HG03039 (cell line): ENCODE results near the gene RAB12.
"Not testable (repeated sequence)": the region's sequence is repeated elsewhere in the genome, so short reads cannot be mapped to it uniquely, and the experiment has no call there.

ENCODE experiments used
- ATAC-seq: cut with Tn5 transposase; IDR thresholded peaks from one replicate; pipeline ENCODE4 v1.9.1; 2021; ENCODE audit warnings: mild to moderate bottlenecking, moderate library complexity; ENCODE audit not compliant: unreplicated experiment

Gene RAB12, protein sequence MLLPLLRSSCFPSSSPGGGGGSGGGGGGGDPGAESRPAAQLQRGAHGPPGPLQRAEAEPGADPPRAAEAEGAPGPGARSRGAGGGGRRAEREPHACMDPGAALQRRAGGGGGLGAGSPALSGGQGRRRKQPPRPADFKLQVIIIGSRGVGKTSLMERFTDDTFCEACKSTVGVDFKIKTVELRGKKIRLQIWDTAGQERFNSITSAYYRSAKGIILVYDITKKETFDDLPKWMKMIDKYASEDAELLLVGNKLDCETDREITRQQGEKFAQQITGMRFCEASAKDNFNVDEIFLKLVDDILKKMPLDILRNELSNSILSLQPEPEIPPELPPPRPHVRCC

DNA sequence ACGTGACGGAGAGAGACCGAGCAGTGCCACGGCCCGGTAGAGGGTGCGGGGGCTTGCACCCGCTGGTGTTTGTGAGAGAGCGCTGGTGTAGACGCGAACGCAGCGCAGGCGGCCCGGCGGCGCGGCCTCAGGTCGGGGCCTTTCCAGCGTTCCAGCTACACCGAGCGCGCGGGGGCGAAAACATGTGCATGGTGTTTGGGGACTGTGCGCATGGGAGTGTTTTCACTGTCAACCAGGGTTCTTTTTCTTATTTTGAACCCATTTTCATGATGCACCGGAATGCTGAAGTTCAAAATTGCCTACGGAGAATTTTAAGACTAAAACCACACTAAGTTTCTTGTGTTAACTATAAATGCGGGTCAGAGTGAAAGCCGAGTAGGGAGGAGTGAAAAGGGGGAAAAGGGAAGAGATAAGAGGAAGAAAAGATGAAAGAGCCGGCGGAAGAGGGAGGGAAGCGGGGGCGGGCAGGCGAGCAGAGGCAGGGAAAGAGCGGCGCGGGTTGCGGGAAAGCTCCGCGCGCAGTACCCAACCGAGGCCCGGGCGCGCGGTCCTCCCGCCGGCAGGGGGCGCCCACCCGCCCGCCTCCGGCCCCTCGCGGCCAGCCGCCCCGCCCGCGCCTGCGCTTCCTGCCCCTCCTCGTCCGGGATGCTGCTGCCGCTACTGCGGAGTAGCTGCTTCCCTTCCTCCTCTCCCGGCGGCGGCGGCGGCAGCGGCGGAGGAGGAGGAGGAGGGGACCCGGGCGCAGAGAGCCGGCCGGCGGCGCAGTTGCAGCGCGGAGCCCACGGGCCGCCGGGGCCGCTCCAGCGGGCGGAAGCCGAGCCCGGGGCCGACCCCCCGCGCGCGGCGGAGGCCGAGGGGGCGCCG is at the start of gene RAB12:
Gene RAB12, plus strand, starts transcription at position 643 of the 864 bp plus-strand sequence. Its CDS starts 3 bp downstream, at position 646.
- ATAC-seq = peak; percentile 60

- ATAC-seq = no peak
Measured at GRCh38 chr18:8559612-8560186, 49.5 kb upstream of the RAB12 start.

DNA sequence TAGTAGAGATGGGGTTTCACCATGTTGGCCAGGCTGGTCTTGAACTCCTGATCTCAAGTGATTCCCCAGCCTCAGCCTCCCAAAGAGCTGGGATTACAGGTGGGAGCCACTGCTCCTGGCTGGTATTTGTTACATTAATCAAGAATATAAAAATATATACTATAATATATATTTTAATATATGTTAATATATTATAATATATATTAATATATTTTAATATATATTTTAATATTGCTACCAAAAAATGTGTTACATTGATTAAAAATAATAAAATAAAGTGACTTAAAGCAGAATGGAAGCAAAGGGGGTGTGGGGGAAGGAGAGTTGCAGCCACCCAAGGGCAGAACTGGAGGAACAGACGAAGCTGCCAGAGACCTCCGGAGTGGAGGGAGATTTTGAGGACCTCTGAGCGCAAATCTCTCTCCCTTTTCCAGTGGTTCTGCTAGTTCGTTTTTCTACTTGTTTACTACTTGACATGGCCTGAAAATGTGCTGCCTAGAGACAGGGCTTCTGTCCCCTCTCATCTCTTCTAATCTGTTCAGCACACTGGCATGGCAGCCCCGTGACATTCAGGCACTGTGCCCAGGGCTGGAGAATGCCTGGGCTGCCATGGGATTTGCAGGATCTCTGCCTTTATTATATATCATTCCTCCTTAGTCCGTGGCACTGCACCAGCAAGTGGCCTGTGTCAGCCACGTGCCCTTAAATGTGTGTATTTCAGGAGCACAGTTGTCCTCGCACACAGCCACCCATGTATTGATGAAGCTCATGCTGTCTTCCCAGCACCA is 47.9 kb upstream of the RAB12 start:
- no peak for ATAC-seq

DNA sequence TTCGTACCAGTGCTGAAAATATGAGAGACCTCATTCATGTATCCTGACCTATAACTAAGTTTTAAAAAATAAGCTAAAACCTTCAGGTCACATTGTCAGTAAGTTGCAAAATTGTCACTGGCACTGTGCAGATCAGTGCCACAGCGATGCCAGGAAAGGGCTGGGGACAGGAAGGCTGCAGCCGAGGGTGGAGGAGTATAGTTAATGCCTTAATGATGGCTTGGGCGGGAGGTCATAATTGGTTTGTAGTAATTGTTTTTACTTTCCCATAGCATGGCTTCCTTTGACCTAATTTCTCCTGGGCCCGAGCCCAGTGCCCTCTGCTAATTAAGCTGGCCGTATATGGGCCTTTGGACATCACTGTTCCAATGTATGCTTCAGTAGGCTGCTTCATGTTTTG is 47.2 kb upstream of the RAB12 start:
- no peak for ATAC-seq

DNA sequence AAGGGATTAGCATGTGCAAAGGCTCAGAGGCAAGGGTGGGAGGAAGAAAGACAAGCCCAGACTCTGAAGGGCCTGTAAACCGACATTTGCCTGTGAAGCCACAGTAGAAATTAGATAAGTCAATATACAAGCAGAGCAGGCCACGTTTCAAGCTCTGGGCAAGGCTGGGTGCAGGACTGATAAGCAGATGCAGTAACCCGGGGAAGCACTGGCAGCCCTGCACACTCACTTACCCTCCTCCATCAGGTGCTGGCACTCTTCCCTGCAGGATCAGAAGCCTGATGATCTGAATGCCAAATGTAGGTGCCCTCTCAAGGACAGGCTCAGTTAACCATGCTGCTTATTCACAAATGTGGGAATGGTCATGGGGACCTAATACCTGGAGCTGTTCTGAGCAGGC is 46.3 kb upstream of the RAB12 start:
- no peak for ATAC-seq

DNA sequence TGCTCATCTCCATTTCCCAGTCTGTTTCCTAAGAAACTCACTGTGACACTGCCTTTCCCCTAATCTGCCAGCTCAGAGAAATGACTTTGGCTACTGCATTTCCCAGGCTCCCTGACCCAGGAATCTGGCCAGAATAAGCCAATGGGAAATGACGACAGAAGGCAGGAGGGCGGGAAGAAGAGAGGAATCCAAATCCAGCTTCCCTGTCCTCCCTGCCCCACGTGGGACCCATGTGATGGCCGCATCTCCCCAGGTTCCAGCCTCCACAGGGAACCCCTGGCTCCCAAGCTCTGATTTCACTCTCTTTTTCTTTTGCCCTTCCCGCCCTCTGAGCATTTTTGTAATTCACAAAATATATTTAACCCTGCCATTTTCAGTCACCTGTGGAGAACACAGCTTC is 37.8 kb upstream of the RAB12 start:
- no peak for ATAC-seq

- not testable (repeated sequence) for ATAC-seq
Measured at GRCh38 chr18:8573766-8574165, 35.5 kb upstream of the RAB12 start.

DNA sequence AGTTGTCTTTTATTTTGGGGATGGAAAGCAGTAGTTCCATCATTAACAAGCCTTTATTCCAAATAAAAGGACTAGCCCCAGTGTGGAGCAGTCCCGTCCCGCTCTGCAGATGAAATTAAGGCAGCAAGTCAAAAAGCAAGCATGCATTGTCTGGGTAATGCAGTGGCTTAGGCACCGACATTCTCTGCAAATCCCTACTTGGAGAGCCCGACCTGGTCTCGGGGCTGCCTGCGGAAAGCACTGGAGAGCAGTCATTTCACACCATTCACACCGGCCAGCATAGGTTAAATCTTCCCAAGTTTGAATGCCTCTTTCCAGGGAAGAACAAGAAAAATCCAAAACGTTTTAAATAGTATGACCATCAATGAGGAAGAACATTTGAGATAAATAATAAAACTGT is 24.4 kb upstream of the RAB12 start:
- ATAC-seq = no peak

DNA sequence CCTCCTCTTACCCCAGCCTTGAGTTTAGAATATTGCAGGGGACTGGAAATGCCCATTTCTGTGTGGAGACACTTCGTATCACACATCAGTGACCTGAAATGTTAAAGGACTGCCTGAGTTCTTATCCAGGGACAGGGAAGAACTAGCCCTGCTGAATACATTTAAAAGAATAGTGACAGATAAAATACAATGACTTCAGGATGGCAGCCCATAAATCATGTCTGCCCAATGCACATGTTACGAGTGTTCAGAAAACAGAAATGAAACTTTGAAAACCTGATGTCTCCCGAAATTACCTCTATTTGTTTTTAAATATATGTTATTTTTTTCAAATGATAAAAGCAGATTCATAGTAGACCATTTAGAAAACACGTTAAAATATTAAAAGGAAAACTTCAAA is 22.3 kb upstream of the RAB12 start:
- no peak for ATAC-seq

DNA sequence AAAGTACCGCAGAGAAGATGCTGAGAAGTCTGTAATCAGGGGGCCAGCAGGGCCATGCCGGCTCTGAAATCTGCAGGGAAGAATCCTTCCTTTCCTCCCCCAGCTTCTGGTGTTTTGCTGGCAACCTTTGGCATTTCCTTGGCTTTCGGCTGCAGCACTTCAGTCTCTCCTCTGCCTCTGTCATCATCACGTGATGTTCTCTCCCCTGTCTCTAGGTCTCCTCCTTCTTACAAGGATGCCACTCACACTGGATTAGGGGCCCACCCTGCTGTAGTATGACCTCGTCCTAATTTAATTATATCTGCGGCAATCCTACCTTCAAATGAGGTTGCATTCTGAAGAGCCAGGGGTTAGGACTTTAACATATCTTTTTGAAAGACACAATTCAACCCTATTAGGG is 13.8 kb upstream of the RAB12 start:
- no peak for ATAC-seq

DNA sequence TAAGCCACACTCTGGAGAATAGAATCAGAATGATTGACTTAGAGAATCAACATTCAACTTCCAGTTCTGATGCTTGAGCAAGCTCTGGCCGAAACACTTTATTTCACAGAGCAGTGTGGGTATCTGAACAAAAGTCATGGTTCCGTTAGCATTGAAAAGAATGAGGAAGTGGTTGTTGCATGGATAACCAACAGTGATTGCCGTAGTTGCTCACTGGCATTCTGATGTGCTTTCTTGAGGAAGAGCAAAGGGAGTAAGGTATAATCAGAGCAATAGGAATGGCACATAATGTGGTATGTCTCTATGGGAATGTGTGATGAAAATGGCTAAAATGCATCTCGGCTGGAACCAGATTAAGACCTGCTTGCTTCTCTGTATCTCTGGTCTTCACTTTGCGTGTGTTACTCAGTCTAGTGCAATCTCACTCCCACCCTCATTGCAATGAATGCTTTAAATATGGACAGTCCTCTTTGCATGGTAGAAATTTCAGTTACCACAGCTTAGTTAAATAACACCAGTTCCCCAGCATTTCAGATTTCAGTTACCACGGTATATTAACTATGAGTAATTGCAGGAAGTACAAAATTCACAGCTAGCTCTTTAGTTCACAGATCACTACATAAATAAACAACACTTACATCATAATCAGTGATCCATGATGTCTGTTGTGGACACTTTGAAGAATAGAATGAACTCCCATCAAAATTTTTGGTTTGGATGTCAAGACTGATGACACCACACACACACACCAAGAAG is 7.8 kb upstream of the RAB12 start:
- peak; percentile 63 for ATAC-seq

GRCh38 chr18:8602040-8602439 is 7.2 kb upstream of the RAB12 start:
- peak; percentile 18 for ATAC-seq

DNA sequence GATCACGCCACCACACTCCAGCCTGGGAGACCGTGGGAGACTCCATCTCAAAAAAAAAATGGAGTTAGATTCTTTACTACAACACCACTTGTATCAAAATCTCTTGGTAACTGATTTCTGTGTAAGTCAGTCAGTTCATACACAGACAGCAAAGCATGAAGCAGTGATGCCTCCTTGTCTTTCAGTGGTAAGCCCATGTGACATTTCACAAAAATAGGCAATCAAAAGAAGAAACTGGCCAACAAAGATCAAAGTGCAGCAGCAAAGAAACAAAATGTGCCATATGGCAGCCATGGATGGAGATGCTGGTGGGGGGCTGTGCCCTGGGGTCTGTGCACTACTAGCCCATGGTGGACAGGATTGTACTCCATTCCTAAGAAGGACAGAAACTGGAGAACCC is 6.7 kb upstream of the RAB12 start:
- ATAC-seq = no peak

- ATAC-seq = no peak
Measured at GRCh38 chr18:8603663-8604520, 5.3 kb upstream of the RAB12 start.

DNA sequence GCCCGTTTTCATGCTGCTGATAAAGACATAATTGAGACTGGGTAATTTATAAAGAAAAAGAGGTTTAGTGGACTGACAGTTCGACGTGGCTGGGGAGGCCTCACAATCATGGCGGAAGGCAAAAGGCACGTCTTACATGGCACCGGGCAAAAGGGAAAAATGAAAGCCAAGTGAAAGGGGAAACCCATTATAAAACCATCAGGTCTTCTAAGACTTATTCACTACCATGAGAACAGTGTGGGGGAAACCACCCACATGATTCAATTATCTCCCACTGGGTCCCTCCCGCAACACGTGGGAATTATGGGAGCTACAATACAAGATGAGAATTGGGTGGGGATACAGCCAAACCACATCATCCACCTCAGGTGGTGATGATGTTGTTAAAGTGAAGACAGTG is 3.3 kb upstream of the RAB12 start:
- ATAC-seq = no peak

GRCh38 chr18:8607776-8608742 is 1.2 kb upstream of the RAB12 start:
- ATAC-seq = peak; percentile 26

DNA sequence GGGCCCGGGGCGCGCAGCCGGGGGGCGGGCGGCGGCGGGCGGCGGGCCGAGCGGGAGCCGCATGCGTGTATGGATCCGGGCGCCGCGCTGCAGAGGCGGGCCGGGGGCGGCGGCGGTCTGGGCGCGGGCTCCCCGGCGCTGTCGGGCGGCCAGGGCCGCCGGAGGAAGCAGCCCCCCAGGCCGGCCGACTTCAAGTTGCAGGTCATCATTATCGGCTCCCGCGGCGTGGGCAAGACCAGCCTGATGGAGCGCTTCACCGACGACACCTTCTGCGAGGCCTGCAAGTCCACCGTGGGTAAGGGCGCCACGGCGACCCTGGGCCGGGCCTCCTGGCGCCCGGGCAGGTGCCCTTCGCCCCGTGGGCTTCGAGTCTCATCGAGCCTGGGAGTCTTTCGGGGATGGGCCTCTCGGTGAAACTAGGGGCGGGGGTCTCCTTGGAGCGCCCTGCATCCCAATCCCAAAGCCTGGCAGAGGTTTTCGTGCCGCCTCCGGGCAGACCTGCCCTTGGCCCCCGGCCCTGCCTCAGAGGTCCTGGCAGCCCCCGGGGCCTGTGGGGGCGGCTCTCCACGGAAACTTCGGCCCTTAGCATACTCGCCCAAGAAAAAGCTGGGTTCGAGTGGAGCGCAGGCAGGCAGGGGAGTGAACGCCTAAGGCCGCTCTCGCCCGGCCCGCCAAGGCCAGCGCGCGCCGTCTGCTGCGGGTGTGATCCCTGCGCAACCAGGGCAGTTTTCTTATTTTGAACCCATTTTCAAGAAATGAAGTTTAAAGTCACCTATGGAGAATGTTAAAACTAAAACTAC is 622 bp downstream of the RAB12 start:
- peak; percentile 12 for ATAC-seq
